Endodermal cell (in vitro differentiated cells): ENCODE measurements around the gene SLC34A3. TPM values are rescaled to one million over a fixed set of nuclear protein-coding genes. Genes with fewer than 3 reads are reported as not detected.

Source experiments
- DNase-seq: peaks from one replicate; pipeline ENCODE4 v3.0.0-alpha.2; 2017
- H3K27ac ChIP-seq: 2 replicates; pipeline ENCODE4 v1.5.1; 2013; ENCODE audit warnings: mild to moderate bottlenecking, low read depth, low read length, moderate library complexity
- H3K27me3 ChIP-seq: 2 replicates; pipeline ENCODE4 v1.6.1; 2013; ENCODE audit warnings: mild to moderate bottlenecking, low read length, moderate library complexity; ENCODE audit not compliant: insufficient read depth, control insufficient read depth, poor library complexity, severe bottlenecking
- H3K36me3 ChIP-seq: 2 replicates; pipeline ENCODE4 v1.7.0; 2013; ENCODE audit warnings: mild to moderate bottlenecking, low read length, moderate library complexity; ENCODE audit not compliant: control insufficient read depth, insufficient read depth
- H3K4me1 ChIP-seq: one replicate; pipeline ENCODE4 v1.7.0; 2013; ENCODE audit warnings: low read length; ENCODE audit not compliant: control insufficient read depth, insufficient read depth
- H3K4me3 ChIP-seq: 2 replicates; pipeline ENCODE4 v1.5.1; 2013; ENCODE audit warnings: mild to moderate bottlenecking, low read length, moderate library complexity
- H3K9ac ChIP-seq: 2 replicates; pipeline ENCODE4 v1.6.1; 2013; ENCODE audit warnings: mild to moderate bottlenecking, low read length, moderate library complexity; ENCODE audit not compliant: poor library complexity, severe bottlenecking; ENCODE audit errors: extremely low read depth
- H3K9me3 ChIP-seq: 2 replicates; pipeline ENCODE4 v1.6.1; 2013; ENCODE audit warnings: mild to moderate bottlenecking, low read length, moderate library complexity; ENCODE audit not compliant: control insufficient read depth
- H3K27ac Mint-ChIP-seq: 2 replicates; pipeline ENCODE4 v1.8.0; 2020; ENCODE audit warnings: mixed read lengths
- H3K27me3 Mint-ChIP-seq: 2 replicates; pipeline ENCODE4 v1.8.0; 2021; ENCODE audit warnings: mild to moderate bottlenecking, mixed read lengths; ENCODE audit not compliant: insufficient read depth
- H3K36me3 Mint-ChIP-seq: 2 replicates; pipeline ENCODE4 v1.8.0; 2020; ENCODE audit warnings: low read depth, mixed read lengths
- H3K4me1 Mint-ChIP-seq: 2 replicates; pipeline ENCODE4 v1.8.0; 2020; ENCODE audit warnings: mixed read lengths
- H3K4me3 Mint-ChIP-seq: 2 replicates; pipeline ENCODE4 v1.8.0; 2020; ENCODE audit warnings: mild to moderate bottlenecking, moderate library complexity, mixed read lengths
- H3K9me3 Mint-ChIP-seq: 2 replicates; pipeline ENCODE4 v1.8.0; 2020; ENCODE audit warnings: mild to moderate bottlenecking, mixed read lengths
- CTCF ChIP-seq: fragments of 200-600 bp; sonication (generic); conservative IDR thresholded peaks from 2 replicates; pipeline ENCODE4 v1.5.0; 2021; ENCODE audit warnings: antibody characterized with exemption, mild to moderate bottlenecking
- WGBS, 2 experiments: methylation state at CpG; one replicate each; pipeline versions ENCODE4 v1.1.5 to v1.1.7; 2013; ENCODE audit warnings: missing lambda C conversion rate in 2 of 2, mixed read lengths in 1 of 2; ENCODE audit not compliant: insufficient coverage in 1 of 2, insufficient read length in 1 of 2; 5-methylcytosine and 5-hydroxymethylcytosine counted together
- total RNA-seq, 2 donors: library from RNA; stranded (reverse); fragmentation: NEBNext Ultra II Directional in 1 of 2; extraction: Animal tissue kit (Norgen Biotek cat#: 25700) in 1 of 2; gene quantifications; 2 replicates in 1 of 2; 3 replicates in 1 of 2; pipeline ENCODE4 v1.2.1, GENCODE V29; 2021

The SLC34A3 gene
- total RNA-seq, 2 donors from 2014 or later = 0.15 TPM; not detected in 1

DNA sequence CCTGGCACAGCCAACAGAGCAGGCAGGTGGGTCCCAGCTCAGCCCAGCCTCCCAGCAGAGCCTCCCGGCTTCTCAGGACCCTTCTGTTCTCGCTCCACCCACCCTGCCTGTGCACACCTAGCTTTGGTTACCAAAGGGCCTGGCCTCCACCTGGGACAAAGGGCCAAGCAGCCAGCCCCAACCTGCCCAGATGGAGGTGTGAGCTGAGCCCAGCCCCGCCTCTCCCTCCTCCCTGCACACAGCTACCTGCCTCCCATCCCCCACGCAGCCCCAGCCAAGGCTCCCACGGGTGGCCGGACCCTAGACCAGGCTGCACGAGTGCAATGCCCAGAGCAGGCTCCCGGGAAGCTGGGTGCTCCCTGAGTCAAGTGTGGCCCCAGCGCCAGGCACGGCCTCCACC is 35.8 kb upstream of the SLC34A3 start:
- peaks cover 12% of the 10 kb centered on the region for H3K36me3 ChIP-seq
- H3K4me3 ChIP-seq = no peak overlapping the region
- peaks cover 25% of the 10 kb centered on the region for H3K4me1 ChIP-seq
- no peaks in the 10 kb centered on the region for H3K27me3 ChIP-seq
- no peak overlapping the region for H3K9ac ChIP-seq
- H3K27ac Mint-ChIP-seq = peak overlapping the region; percentile 79
- H3K4me1 Mint-ChIP-seq = peaks cover 12% of the 10 kb centered on the region
- no peak for DNase-seq
- H3K4me3 Mint-ChIP-seq = no peak overlapping the region
- peaks cover 9% of the 10 kb centered on the region for H3K36me3 Mint-ChIP-seq
- H3K27ac ChIP-seq = no peak overlapping the region
- H3K27me3 Mint-ChIP-seq = no peaks in the 10 kb centered on the region
- no peaks in the 10 kb centered on the region for H3K9me3 ChIP-seq
- no peak for TF ChIP-seq CTCF
- 87 to 90% methylated on average over 4 to 10 of the region's 10 CpGs for WGBS, 2 experiments
- no peaks in the 10 kb centered on the region for H3K9me3 Mint-ChIP-seq

DNA sequence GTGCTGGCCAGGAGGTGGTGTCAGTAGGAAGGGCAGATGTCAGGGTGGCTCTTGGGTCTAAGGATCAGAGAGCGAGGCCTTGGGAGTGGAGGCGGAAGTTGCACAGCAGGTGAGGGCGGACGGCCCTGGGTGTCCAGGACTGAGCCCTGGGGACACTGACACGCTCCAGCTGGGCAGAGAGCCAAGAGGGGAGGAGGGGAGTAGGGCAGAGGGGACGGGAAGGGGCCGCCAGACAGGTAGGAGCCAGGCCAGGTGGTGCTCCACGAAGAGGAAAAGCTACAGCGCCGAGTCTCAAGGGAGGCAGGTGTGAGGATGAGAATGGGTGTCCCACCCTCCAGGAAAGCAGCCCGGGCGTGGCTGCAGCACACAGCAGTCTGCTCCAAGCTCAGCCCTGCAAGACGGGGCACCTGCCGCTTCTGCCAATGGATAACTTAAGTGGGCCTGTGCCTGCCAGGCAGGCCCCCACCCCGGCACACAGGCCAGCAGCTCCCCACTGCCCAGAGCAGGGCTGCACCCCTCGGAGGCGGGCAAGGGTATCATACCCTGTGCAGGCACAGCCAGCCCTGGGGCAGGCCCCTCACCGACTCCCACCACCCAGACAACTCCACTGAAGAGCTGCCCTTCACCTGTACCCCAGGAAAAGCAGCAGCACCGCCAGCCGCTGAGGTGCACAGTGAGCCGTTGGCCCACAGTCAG is 35.0 kb upstream of the SLC34A3 start:
- DNase-seq = no peak
- Mint-ChIP-seq H3K27me3 (no peaks in the 10 kb centered on the region), H3K9me3 (no peaks in the 10 kb centered on the region), H3K4me3 (no peak overlapping the region), H3K36me3 (peaks cover 6% of the 10 kb centered on the region), H3K27ac (peak overlapping the region; percentile 79), H3K4me1 (peaks cover 12% of the 10 kb centered on the region)
- 95 to 96% methylated on average over 13 to 21 of the region's 21 CpGs for WGBS, 2 experiments
- no peak for TF ChIP-seq CTCF
- no peak overlapping the region for H3K9ac ChIP-seq
- H3K4me3 ChIP-seq = no peak overlapping the region
- peaks cover 21% of the 10 kb centered on the region for H3K4me1 ChIP-seq
- H3K36me3 ChIP-seq = peaks cover 5% of the 10 kb centered on the region
- H3K27me3 ChIP-seq = no peaks in the 10 kb centered on the region
- no peak overlapping the region for H3K27ac ChIP-seq
- no peaks in the 10 kb centered on the region for H3K9me3 ChIP-seq

DNA sequence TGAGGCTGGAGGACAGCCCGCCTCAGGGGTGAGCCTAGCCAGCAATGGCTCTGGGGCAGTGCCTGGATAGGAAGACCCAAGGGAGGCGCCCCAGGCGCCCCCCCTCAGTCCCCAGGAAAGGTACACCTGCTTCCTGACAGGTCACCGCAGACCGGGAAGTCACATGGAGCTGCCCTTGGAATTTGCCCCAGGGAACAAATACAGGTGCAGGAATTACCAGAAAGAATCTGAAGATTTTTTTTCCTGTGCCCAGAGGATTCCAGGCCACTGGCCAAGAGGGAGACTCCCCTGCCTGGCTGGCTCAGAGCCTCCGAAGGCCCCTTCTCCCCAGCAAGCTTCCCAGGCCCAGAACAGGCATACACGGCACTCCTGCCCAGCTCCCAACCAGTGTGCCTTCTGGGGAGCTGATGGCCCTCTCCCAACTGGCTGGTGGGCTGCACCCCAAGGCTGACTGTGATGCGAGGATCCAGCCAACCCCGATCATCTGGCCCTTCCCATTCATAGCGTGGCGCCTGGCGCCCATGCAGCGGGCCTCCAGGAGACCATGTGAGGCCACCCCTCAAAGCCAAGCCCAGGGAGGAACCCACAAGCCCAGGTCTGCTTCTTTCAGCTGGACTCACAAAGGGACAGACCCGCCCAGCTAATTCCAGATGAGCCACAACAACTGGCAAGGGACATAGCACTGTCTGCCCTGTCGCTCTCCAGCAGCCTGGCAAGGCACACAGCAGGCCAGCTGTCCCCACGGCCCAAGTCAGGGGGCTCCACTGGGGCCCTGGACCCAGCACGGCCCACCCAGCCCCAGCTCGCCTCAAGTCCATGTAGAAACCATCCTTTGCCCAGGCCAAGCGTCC is 32.4 kb upstream of the SLC34A3 start:
- peaks cover 22% of the 10 kb centered on the region for H3K4me1 Mint-ChIP-seq
- Histone ChIP-seq H3K27me3 (no peaks in the 10 kb centered on the region), H3K36me3 (no peaks in the 10 kb centered on the region), H3K9ac (no peak overlapping the region), H3K4me1 (peaks cover 23% of the 10 kb centered on the region), H3K4me3 (peak overlapping the region; percentile 33), H3K9me3 (no peaks in the 10 kb centered on the region), H3K27ac (no peak overlapping the region)
- H3K4me3 Mint-ChIP-seq = peak overlapping the region; percentile 70
- 90 to 92% methylated on average over 15 to 19 of the region's 19 CpGs for WGBS, 2 experiments
- H3K27ac Mint-ChIP-seq = no peak overlapping the region
- H3K36me3 Mint-ChIP-seq = peaks cover 1% of the 10 kb centered on the region
- H3K9me3 Mint-ChIP-seq = no peaks in the 10 kb centered on the region
- H3K27me3 Mint-ChIP-seq = no peaks in the 10 kb centered on the region
- no peak for TF ChIP-seq CTCF
- no peak for DNase-seq
